GM10847 (cell line): Measurements from ENCODE around the gene RRP8.

Experiments used
- POLR2A ChIP-seq: IDR thresholded peaks from 2 replicates; pipeline ENCODE4 v1.6.1; 2011; ENCODE audit not compliant: insufficient read length; ENCODE audit errors: extremely low read depth

The RRP8 gene

GRCh38 chr11:6613496-6613895 is 10.1 kb upstream of the RRP8 start:
- TF ChIP-seq POLR2A: no peak

- peak; percentile 90 for TF ChIP-seq POLR2A
Observed at GRCh38 chr11:6612213-6613041, 9.0 kb upstream of the RRP8 start, which contains the start of gene TAF10. TAF10 (minus strand) TSS chr11:6612216; CDS start chr11:6612189, 27 bp downstream.

GRCh38 chr11:6611963-6612212 is 8.5 kb upstream of the RRP8 start:
- no peak for TF ChIP-seq POLR2A

- no peak for TF ChIP-seq POLR2A
Observed at GRCh38 chr11:6611092-6611962, 7.9 kb upstream of the RRP8 start.

- TF ChIP-seq POLR2A: no peak
Observed at GRCh38 chr11:6610591-6610990, 7.2 kb upstream of the RRP8 start.

GRCh38 chr11:6609502-6610015 is 6.1 kb upstream of the RRP8 start:
- no peak for TF ChIP-seq POLR2A

GRCh38 chr11:6608726-6609501 is 5.5 kb upstream of the RRP8 start:
- TF ChIP-seq POLR2A: no peak

GRCh38 chr11:6608011-6608410 is 4.6 kb upstream of the RRP8 start:
- TF ChIP-seq POLR2A: no peak

GRCh38 chr11:6607190-6607795 is 3.9 kb upstream of the RRP8 start:
- no peak for TF ChIP-seq POLR2A

GRCh38 chr11:6606471-6607189 is 3.2 kb upstream of the RRP8 start:
- TF ChIP-seq POLR2A: peak; percentile 22

- no peak for TF ChIP-seq POLR2A
Observed at GRCh38 chr11:6604790-6605189, 1.4 kb upstream of the RRP8 start.

- no peak for TF ChIP-seq POLR2A
Observed at GRCh38 chr11:6604081-6604626, 738 bp upstream of the RRP8 start.

- TF ChIP-seq POLR2A: no peak
Observed at GRCh38 chr11:6602096-6602940, 1.1 kb downstream of the RRP8 start.
